CD4-positive, alpha-beta T cell treated with Interleukin-17A for 1 hour (primary cell): ENCODE measurements around the gene SPECC1.
"Not testable (repeated sequence)": the region's sequence is repeated elsewhere in the genome, so short reads cannot be mapped to it uniquely, and the experiment has no call there.

Experiments
- DNase-seq: peaks from one replicate; pipeline ENCODE4 v3.0.0-alpha.2; 2020

The SPECC1 gene

DNA sequence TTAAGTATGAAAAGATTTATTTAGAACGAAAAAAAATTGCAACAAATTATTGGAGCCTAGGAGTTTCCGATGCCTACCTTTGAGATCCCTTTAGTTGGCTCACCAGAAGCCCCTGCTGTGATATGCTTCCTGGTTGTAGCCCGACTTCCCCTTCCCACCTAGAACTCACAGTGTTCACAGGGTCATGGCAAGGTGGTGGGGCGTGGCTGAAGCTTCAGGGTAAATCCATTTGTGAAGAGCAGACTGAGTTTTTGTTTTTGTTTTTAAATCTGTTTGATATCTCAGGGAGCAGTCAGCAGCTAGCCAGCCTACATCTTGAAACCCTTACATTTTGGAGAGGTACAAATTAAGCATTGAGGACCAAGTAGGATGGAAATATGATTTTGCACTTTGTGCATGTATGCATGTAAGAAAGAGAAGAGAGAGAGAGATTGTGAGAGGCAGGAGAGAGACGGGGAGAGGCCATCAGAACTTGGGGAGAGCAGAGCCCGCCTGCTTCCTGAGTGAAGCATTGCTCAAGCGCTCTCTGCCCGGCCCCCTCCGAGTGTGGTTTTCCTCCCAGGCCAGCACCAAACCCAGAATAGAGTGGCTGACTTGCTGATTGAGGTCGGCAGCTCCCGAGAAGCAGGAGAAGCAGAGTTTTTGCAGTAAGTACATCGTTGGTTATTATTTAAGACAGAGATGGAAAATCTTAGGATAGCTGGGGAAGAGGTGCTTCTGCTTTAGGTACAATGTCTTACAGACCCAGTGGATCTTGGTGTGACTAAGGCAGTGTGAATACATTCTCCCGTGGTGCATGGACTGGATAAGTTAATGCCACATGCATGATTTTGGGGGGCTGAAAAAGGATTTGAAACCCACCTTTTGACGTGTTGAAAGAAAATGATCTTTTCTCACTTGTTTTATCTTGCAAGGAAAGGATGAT lies 64.2 kb downstream of the SPECC1 start:
- DNase-seq = peak; percentile 32

DNA sequence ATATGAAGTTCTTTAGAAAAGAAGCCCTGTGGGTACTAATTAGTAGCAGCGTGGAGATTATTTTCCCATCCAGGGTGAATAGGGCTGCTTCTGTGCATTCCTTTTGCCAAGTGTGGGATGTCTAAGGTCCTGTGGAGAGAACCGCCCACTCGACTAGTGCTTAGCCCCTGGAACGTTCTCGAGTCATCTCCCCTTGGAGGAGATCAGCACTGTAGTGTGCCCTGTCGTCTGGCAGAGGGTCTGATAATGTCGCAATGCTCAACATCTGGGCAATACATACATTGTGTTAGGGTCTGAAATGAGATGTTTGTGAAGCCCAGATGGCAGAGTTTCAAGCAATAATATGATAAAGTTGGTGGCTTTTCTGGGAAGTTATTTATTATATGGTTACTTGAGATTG lies 64.8 kb downstream of the SPECC1 start:
- DNase-seq = no peak

DNA sequence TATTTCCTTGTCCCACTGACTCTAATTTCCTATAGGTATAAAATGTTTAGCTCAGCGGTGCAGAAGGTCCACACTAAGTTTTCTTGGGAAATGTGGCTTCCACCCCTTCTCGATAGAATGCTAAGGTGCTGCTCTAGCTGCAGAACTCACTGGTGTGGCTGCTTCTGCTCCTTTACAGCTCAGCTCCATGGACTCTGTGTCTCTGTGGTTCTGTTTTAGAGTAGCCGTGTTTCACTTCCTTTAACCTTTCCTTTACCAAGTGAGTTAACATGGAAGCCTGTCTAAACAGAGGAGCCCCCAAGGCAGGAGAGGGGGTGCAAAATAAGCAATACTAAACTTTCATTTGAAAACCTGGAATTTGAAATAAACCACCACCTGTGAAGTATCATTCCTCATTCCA lies 65.3 kb downstream of the SPECC1 start:
- no peak for DNase-seq

DNA sequence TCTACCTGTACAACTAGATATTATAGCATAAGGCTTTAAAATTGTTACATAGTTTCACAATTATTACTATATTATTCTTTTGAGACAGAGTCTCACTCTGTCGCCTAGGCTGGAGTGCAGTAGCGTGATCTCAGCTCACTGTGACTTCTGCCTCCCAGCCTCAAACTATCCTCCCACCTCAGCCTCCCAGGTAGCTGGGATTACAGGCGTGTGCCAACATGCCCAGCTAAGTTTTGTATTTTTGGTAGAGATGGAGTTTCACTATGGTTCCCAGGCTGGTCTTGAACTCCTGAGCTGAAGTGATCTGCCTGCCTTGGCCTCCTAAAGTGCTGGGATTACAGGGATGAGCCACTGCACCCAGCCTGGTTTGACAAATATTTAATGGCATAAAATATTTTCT lies 67.0 kb downstream of the SPECC1 start:
- DNase-seq = not testable (repeated sequence)

DNA sequence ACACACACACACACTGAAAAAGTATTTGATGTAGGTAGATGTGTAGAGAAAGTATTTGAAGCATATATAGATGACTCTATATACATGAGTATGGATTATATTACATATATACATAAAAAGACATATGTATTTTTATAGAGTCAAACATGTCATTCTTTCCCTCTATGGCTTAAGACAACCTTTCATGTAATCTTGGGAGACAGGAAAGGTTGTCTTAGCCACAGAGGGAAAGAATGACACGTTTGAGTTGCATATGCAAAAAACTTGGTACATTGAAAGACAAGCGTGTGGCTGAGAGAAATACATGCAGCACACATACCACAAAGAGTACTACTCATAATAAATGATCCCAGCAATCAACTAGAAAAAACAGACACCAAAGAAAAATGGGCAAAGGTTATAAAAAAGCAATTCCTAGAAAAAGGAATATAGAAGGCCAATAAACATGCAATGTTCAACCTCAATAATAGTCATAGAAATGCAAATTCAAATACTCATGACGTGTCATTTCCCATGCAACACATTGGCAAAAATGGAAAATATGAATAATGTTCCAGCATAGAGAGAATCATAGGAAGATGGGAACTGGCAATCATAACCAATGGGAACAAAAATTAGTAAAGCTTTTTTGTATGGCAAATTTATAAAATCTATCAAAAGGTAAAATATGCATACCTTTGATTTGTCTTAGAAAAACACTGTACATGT lies 69.0 kb downstream of the SPECC1 start:
- DNase-seq = no peak

DNA sequence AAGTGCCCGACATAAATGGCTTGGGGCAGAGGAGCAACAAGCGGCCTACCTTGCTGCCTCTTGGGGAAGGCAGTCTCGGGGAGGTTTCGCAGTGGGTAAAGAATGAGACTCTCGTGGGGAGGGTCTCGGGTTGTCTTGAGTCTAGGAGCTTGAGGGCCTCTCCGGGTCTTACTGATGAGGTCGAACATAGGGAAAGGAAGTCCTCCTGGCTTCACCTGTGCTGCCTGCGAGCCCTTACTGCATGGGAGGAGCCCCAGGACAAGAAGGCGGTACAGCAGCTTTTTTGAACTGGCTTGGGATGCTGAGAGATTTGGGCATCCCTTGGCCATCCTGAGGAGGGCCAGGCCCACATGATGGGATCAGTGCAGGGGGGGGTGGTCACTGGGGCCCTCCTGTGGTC lies 71.4 kb downstream of the SPECC1 start:
- DNase-seq = no peak

DNA sequence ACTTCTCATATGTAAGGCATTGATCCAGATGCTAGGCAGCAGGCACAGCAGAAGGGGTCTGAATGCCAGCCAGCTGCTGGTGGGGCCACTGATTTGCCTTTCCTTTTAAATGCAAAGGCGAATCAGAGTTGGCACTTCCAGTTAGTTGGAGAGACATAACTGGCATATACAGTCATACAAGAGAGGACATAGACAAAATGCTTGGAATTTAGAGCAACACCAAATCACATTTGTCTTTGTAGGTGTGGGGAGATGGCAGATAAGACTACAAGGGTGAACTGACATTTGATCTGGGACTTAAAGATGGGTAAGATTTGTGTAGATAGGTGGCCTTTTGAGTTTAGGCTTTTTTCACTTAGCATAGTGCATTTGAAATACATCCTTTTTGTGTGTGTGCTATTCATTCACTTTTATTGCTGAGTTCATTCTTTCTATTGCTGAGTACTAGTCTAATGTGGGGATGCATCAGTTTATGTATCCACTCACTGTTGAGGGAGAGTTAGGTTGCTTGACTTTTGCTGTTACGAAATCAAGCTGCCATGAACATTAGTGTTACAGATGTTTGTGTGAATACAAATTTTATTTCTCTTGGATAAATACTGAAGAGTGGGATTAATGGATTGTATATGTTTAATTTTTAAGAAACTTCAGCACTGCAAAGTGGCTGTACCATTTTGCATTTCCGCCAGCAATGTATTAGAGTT lies 74.1 kb downstream of the SPECC1 start:
- no peak for DNase-seq

DNA sequence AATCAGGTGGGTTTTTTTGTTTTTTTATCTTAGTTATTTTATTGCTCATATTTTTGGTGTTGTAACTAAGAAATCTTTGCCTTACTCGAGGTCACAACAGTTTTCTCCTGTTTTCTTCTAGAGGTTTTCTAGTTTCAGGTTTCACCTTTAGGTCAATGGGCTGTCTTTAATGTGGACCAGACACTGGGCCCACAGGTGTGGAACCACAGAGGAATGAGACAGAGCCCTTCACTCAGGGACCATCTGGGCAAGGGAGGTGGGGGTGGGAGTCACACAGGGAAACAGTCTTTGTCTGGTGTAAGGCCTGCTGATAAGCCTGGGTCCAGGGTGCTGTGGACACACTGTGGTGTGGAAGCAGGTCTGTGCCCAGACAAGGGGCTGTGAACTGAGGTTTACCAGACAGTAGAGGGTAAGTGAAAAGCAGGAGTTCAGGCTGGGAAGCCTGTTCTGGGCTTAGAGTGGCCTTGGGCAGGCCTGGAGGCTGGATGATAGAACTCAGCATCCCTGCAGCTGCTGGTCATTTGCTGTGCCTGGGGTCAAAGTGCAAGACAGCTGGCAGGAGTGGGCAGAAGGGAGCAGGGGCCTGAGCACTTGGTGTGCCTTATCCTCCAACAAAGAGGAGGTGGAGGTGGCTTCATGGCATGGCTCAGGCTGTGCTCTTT lies 75.6 kb downstream of the SPECC1 start:
- DNase-seq = no peak

DNA sequence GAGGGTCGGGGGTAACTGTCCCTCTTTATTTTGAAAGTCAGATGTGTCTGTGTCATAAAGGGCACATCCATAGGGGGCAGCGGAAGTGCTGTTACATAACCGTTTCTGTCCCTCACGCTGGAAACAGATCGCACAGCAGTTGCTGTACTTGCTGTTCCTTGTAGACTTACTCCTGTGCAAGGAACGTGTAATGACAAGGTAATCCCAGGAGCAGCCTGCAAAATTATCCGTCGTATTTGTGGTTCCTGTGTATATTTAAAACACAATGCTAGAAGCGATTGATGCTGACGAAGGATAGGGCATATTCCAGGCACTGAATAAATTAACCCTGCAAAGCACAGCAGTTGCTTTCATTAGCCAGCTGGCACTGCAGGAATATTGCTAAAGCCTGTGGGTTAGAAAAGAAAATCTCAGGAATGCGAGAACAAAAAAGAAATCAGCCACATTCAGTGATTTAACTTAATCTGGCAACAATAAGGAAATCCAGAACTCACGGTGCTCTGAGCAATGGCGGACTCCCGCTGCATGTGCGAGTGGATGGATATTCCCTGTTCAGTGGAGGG lies 76.2 kb downstream of the SPECC1 start:
- no peak for DNase-seq

DNA sequence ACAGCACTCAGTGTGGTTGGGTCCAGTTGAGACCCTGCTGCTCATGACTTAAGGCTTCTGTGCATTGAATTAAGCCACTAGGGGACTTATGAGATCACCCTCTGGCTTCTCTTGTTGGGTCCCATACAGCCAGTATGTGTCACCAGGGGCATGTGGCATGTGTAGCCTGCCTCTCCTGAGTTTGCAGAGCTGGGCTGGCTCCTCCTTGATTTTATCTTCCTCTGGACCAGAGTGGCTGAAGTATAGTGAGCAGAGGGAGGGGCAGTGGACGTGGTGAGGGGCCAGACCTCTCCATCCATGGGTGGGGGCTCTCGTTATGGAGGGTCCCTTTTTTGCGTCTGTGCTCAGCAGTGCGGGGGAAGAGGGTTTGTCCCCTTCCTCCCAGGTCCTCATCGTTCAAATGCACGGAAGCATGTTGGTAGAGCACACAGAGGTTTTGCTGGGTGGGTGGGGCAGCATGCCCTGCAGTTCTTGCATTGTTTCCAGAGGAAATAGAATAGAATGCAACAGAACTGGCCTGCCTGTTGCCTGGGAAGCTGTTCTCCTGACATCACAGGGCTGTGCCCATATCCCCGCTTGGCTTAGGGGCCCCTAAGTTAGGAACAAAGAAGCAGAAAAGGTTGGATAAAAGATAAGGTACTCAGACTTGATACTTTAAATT lies 77.4 kb downstream of the SPECC1 start:
- no peak for DNase-seq

DNA sequence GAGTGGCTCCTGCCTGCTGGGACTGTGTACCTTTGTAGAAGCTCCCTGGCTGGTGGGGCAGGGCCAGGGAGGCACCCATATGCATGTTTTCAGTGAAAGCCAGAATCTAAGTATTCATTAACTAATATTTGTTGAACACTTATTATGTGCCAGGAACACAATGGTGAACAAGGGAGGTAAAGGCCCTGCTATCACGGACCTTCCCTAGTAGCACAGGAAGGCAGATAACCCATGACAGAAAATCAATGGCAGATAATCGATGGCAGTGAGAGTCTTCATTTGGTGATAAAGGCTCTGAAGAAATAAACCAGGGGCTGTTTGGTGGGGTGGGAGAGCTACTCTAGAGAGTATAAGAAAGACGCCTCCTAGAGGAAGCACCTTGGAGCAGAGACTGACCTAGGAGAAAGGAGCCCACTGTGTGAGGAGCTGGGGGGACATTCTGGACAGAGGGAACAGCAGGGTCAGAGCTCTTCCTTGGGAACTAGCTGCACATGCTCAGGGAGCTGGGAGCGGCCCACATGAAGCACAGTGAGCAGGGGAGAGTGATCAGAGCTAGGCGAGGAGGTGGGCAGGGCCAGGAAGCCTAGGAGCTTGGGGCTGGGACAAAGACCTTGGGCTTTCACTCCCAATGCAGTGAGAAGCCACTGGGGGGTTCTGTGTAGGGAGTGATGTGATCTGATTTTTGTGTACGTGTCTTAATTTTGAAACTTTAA lies 78.5 kb downstream of the SPECC1 start:
- DNase-seq = no peak

DNA sequence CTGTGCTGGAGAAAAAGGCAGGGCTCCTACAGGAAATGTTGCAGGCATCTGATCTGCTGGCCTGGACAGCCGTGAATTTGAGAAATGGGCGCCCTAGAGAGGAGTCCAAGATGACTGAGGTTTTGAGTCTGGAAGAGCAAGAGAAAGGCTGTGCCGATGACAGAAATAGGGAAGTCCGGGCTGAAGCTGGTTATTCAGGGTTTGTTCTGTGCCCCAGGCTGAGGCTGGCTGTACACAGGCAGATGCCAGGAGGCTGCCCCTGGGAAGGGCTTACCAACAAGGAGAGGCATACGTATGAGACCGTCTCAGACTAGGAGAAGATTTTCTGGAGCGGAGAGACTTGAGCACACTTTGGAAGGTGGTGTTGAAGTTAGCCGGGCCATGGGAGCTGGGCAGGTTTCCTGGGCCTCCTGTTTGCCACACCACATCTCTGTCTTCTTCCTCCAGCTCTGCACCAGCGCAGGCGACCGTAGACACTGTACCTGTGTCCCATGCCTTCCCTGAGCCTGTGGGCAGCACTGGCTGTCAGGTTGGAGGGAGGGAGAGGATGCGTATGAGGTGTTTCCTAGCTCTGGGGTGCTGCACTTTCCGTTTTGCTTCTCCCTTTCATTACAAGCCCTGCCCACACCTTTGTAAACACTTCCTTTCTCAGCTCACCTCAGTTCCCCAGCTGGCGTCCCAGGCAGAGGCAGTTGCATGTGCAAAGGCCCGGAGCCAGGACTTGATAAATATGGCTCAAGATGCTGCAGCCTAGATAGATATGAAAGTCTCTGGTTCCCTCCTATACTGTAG lies 80.8 kb downstream of the SPECC1 start:
- no peak for DNase-seq

DNA sequence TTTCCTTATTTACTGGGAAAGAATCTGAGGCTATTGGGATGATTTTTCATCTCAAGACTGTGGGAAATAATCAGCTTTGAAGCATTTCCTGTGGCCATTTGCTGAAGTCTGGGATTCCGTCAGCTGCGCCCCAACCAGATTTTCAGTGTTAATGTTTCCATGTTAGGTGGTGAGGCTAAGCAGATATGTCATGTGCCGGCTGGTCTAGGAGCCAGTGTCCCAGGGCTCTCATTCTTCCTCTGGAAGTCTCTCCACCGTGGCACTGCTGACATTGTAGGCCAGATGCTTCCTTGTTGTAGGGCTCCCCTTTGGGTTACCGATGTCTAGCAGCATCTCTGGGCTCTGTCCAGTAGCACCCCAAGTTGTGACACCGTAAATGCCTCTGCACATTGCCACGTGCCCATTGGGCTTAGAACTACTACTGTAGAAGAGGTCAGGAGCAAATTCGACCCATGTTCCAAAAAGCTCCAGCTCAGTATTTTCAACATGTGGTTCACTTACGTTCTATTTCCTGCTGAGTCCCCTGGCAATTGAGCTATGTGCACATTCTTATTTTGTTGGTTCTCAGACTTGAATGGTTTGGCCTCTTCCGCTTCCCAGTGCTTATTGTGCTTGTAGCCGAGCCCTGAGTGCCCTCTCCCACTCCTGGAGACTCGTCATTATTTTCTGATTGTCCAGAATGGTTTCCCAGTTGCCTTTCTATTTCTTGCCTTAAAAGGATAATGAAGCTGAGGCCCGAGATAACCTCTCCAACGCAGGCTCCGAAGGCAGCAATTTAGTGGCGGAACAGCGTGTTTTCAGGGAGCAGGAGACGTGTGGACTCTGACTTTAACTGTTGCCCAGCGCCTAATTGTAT lies 82.2 kb downstream of the SPECC1 start:
- no peak for DNase-seq

DNA sequence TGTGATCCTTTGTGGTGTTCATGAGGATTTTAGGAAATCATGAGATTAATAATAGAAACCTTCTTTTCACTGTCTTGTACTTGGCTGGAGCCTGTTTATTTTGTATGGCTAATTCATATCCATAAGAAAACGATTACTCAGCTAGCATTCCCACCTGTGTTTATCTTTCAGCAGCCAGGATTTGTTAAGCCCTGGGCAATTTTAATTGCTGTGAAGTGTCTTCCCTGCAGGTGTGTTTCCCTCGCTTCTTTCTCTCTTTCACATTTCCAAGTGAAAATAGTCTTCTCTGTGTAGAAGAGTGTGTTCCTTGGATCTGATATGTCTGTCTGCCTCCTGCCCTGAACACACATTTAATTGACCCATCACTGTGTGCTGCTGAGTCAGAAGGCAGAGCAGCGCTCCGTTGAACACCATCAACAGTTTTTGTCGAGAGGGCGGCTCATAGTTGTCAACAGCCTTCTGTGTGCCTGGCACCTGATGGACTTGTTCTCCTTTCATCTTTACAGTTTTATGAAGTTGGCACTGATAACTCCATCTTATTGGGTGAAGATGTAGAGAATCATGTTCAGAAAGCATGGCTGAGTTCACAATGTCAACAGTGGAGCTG lies 83.2 kb downstream of the SPECC1 start:
- DNase-seq = no peak

DNA sequence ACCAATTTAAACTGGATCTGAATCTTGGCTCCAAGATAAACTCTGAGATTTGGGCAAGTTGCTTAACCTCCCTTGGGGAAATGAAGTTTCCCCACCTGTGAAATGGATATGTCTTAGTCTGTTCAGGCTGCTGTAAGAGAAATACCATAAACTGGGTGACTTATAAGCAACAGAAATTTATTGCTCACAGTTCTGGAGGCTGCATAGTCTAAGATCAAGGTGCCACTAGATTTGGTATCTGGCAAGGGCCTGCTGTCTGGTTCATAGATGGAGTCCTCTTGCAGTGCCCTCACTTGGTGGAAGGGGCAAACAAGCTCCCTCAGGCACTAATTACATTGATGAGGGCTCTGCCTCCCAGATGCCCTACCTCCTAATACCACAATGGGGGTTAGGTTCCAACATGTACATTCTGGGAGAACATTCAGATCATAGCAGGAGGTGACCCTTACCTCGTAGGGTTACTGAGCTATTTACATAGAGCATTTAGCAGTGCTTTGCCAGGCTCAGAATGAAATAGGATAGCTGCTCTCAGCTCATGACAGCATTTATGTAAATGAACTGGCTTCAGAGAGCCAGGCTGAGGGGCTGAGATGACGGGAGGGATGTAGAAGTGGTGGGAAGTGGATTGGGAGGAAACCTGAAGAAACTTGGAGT lies 83.9 kb downstream of the SPECC1 start:
- DNase-seq = no peak

DNA sequence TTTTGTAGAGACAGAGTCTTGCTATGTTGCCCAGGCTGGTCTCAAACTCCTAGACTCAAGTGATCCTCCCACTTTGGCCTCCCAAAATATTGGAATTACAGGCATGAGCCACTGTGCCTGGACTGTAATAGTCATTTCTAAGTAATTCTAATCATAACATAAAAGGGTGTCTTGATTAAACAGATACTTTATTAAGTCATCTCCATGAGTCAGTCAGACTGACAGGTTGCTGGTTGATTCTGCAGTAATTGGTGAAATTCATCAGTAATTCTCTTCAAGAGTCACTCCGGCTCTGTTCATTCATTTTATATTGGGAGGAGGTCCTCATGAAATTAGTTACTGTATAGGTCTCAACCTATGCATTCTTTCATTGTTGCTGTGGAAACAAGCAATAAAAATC lies 85.6 kb downstream of the SPECC1 start:
- no peak for DNase-seq

DNA sequence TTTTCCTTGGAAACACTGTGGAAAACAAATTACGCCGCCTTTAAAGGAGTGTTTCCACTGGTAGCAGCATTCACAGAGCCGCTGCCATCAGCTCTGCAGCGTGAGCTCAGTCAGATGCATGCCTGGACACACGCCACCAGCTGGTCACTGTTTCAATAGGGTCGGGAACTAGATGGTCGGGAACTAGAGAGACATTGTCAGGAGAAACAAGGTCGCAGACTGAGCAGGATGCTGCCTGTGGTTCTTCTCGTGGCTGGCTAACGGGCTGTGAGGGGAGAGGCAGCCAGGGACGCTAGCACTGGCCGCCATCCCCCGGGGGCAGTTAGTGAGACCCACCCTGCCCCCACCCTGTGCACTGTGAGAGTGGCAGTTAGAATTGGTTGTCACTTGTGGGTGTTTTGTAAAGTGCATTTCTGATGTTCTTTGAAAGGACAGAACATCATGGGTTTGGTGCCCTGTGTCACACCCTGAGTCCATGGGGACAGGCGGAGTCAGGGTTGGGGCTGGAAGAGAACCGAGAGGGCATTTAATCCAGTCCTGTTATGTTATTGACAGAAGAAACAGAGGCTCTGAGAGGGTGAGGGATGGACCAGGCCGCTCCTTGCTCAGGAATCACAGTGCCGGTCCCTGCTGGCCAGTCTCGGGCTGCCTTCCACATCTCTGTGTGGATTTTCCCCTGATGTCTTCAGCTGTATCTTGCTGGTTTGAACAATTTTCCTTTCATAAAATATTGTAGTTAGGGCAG lies 86.3 kb downstream of the SPECC1 start:
- no peak for DNase-seq

DNA sequence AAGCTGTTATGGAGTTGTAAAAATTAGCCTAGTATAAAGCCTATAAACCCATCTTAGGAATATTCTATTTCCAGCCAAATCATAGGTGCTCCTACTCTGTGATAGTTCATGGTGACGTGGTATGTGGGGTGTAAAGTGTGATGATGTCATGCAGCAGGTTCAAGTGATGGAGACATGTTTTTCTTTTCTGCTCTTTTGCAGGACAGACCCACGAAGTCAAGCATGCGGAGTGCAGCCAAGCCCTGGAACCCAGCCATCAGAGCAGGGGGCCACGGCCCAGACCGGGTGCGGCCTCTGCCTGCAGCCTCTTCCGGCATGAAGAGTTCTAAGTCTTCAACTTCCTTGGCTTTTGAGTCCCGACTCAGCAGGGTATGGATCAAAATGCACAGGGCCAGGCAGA lies 87.3 kb downstream of the SPECC1 start:
- DNase-seq = no peak
